NCI-H748 (cell line): Measurements from ENCODE around the gene PXDN.
"Not testable (repeated sequence)": the region's sequence is repeated elsewhere in the genome, so short reads cannot be mapped to it uniquely, and the experiment has no call there.

Experiments
- DNase-seq: peaks from one replicate; lab custom pipeline; 2025; ENCODE audit not compliant: unreplicated experiment; lab: John Stamatoyannopoulos, UW

Gene PXDN

GRCh38 chr2:1727101-1727771, 17.1 kb downstream of the PXDN start:
- DNase-seq, result no peak

GRCh38 chr2:1726558-1726957, 17.8 kb downstream of the PXDN start:
- no peak for DNase-seq

DNA sequence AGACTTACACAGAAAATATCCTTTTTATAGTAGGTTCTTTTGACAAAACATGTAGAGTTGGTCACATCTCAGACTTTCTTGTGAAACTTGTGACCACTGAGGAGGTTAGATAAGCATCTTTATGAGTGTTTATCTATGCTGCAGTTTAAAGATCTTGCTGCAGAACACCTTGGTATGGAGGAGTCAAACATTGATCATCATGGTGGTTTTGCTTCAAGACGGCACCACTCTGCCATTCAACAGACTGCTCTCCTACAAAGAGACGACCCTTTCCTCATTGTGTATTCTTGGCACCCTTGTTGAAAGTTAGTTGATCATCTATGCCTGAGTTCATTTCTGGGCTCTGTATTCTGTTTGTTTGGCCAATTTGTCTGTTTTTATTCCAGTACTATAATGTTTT, 20.0 kb downstream of the PXDN start:
- DNase-seq, result not testable (repeated sequence)

DNA sequence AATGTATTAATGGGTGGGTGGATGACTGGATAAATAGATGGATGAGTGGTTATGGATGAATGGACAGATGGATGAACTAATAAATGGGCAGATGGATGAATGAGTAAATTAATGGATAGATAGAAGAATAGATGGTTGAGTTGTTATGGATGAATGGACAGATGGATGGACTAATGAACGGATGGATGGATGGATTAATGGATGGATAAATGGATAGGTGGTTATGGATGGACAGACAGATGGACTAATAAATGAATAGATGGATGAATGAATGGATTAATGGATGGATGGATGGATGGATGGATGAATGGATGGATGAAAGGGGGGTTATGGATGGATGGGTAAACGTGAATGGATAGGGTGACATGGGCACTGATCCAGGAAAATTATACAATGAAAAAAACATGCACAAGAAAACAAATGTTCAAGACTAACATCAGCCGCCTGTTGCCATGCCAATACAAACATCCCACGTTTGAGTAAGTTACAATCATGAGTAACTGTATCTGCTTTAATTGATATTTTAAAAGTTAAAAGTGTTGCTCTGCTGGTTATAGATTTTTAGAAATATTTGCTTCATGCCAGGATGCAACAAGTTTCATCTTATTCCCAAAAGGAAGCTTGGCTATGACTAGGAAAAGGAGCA, 20.8 kb downstream of the PXDN start:
- DNase-seq, result no peak

DNA sequence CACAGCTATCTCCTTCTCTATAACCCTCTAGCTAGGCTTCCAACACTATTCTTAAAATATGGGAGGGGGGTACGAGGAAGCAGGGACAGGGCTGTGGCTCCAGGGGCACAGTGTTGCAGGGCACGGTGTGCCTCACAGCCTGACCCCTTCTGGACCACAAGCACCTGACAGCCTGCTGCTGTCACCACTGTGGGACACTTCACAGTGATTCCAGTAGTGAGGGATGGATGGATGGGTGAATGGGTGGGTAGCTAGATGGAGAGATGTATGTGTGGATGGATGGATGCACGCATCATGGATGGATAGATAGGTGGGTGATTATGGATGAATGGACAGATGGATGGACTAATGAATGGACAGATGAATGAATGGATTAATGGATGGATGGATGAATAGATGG, 21.6 kb downstream of the PXDN start:
- DNase-seq, result no peak

GRCh38 chr2:1721706-1722646, 22.3 kb downstream of the PXDN start:
- no peak for DNase-seq

DNA sequence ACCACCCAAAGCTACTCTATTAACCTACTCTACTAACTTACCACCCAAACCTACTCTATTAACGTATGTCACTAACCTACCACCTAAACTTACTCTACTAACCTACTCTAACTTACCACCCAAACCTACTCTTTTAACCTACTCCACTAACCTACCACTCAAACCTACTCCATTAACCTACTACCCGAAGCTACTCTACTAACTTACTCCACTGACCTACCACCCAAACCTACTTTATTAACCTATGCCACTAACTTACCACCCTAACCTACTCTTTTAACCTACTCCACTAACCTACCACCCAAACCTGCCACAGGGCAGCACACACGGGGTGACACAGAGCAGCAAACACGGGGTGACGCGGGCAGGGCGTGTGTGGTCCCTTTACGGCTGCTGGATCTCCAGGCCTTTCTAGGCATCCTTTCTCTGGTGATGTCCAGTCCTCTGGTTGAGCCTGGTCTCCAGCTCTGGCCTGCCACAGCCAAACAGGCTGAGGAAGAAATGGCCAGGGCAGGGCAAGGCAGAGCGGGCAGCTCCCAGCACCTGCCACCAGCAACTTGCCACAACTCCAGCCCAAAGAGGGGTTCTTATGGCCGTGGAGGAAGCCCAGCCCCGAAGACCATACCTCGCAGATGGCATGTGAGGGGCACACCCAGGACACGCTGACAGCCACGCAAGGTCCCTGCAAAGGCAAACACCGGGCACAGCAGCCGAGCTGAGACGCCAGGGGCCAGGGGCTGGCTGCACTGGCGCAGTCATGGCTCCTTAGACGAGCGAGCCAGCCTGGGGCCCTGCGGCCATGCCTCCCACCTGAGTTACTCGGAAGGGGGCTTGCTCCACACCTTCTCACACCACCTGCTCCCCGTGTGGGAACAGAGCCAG, 25.7 kb downstream of the PXDN start:
- DNase-seq, result no peak

GRCh38 chr2:1717113-1717512, 27.2 kb downstream of the PXDN start:
- no peak for DNase-seq

GRCh38 chr2:1716441-1716840, 27.9 kb downstream of the PXDN start:
- DNase-seq, result no peak

DNA sequence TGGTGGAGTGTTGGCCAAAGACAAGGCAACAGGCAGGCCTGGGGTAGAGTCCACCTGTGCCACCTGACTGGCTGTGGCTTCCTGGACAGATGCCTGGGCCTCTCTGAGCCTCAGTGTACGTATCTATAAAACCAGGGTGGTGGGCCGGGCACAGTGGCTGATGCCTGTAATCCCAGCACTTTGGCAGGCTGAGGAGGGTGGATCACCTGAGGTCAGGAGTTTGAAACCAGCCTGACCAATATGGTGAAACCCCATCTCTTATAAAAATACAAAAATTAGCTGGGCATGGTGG, 28.4 kb downstream of the PXDN start:
- not testable (repeated sequence) for DNase-seq

DNA sequence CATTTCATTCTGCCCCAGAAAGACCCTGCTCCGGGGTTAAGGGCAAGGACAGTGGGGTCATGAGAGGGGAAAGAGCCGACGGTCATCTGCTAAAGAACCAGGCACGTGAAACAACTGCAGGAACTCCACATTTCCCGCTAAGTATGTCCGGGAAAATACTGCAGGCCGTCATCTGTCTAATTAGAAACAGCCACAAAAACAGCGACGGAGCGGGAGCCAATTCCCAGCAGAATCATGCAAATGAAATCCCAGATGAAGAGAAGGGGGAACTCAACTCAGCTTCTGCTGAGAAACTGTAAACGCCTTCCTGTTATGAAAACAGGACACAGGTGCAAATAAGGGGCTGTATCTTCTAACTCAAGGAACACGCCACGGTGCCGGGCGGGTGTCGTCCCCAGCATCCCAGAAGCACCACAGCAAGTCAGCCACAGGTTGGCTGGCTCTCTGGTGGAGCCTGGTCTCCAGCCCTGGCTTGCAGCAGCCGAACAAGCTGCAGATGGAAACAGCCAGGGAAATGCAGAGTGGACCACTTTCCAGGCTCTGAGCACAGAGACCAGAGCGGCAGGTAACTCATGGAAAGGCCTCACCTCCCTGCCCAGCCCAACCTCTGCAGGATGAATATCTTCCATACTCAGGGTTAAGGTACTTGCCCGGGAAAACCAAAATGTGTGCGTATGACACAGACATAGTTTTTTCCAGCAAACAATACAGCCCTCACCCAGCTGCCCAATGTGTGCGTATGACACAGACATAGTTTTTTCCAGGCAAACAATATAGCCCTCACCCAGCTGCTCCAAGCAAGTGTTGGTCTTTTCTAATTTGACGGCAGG, 28.9 kb downstream of the PXDN start:
- DNase-seq, result peak; percentile 66

DNA sequence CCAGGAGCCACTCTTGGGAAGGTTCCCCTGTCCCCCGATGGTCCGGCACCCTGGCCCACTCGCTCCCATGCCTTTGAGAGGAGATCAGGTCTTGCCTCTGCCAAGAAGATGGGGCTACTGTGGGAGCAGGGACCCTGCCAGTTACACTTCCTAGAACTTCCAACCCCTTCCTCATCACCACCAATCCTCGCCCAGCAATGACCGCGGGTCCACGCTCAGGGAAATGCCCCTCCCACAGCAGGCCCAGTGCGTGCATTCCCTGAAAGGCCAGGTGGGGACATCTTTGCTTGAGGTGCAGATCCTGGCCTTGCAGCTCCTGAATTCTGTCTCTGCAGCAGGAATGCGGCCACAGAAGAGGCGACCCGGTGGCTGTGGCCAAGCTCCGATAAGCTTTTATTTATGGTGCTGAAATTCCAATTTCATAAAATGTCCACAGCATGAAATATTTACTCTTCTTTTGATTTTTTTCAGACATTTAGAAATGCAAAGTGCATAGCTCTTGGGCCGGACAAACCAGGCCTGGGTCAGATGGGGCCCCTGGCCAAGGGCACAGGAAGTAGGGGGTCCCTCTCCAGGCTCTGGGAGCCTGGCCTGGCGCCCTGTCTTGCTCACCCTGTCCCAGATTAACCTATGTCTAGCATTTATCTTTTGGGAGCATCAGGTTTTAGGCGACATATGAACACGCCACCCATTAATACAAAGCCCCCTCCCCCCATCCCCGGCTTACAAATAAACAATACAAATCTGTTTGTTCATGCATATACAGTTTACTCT, 29.8 kb downstream of the PXDN start:
- no peak for DNase-seq

GRCh38 chr2:1713839-1714236, 30.5 kb downstream of the PXDN start:
- no peak for DNase-seq

DNA sequence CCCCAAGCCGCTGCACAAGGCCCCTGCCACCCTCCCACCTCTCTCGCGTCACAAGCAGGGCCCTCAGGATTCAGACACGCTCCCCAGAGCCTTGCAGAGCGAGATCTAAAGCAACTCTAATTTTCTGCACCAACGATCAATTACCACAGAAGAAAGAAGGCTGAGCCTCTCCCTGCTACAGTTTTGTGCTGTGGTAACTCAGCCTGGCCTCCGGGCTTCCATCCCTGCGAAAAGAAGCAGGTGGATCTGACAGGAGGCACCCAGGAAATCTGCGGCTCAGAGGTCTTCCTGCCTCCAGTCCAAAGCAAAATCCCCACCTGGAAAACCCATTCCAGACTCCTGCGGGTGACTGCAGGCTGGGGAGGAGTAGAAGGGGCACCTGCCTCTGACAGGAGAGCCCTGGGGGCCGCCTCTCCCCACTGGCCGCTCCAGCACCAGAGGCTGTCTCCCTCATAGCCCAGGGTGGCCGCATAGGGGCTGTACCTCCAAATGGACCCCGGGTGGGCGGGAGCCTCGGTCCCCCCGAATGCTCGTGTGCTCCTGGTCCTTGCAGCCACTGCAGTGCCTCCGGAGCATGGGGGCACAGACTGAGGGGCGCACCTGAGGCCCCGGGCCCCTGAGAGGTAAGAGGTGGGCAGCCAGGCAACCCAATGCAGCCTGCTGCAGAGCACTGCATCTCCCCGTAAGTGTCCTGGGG, 31.0 kb downstream of the PXDN start:
- DNase-seq, result no peak

- no peak for DNase-seq
These were observed 34.3 kb downstream of the PXDN start for GRCh38 chr2:1709946-1710560.

GRCh38 chr2:1709335-1709605, 35.0 kb downstream of the PXDN start:
- no peak for DNase-seq

DNA sequence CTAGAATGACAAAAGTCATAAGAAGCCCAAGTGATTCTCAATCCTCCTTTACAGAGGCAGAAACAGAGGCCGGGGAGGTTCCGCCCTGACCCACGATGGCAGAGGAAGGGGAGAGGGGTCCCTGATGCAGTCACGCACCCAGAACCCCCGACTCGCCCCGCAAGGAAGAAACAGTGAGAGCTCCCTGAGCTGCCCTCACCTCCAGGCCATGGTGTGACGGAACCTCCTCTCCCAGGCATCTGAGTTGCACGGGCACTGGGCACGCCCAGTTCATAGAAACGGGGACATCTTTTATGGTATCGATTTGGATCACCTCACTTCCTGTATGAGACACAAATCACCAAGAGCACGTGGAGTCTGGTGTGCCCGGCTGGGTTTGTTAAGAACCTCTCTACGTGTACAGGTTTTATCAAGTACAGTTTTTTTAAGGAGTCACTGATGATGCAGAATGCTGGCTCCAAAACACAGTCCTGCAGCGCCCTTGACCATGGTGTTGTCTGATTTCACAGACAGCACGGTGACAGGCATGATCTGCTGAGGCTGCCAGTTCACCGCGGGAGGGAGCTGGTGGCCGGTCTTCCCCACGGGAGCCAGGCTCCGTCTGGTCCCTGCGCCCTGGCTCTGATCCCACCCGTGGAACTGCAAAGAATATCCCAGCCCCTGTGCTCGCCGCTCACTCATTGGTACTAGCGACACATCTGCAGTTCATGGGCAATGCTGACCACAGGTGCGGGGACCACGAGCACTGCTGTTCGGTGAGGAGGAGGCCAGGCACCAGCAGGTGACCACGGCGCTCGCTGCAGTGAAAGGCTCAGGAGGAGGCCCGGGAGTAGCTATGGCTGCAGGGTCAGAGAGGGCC, 35.6 kb downstream of the PXDN start:
- peak; percentile 43 for DNase-seq
